Panc1 (cell line): Measurements from ENCODE around the gene ZBTB25. TPM values are rescaled to one million over a fixed set of nuclear protein-coding genes. Genes with fewer than 3 reads are reported as not detected.

Experiments
- ATAC-seq: fragments of 200-7000 bp; cut with Tn5 transposase; 2 replicates; pipeline ENCODE4 v1.9.1; 2020; ENCODE audit warnings: mild to moderate bottlenecking, moderate library complexity
- BruUV-seq: library from RNA; stranded (reverse); fragments of 400-500 nt; replicated peaks from 2 replicates; lab custom pipeline; 2021; lab: Mats Ljungman, UMichigan
- CTCF ChIA-PET: fragments of 300-600 bp; sonication (Branson Sonifier 250); formaldehyde crosslinking; loops from one replicate; lab custom pipeline; 2022; ENCODE audit warnings: antibody characterized with exemption; lab: Charles Lee
- POLR2A ChIA-PET: fragments of 300-600 bp; sonication (Branson Sonifier 250); formaldehyde crosslinking; loops from one replicate; lab custom pipeline; 2022; ENCODE audit warnings: antibody characterized with exemption; lab: Charles Lee
- DNase-seq: peaks from one replicate; pipeline ENCODE4 v3.0.0-alpha.2; 2010; ENCODE audit warnings: low read depth, low spot score
- H3K27ac ChIP-seq: 2 replicates; pipeline ENCODE4 v1.5.1; 2011; ENCODE audit warnings: mild to moderate bottlenecking, low read length, inconsistent platforms
- H3K27me3 ChIP-seq: fragments of 200-500 bp; sonication (Bioruptor generic); 2 replicates; pipeline ENCODE4 v1.6.0; 2014; ENCODE audit warnings: low read length, inconsistent platforms; ENCODE audit not compliant: control insufficient read depth, insufficient read depth
- H3K36me3 ChIP-seq: fragments of 200-500 bp; sonication (Bioruptor generic); 2 replicates; pipeline ENCODE4 v1.5.1; 2014; ENCODE audit warnings: inconsistent platforms, mild to moderate bottlenecking, low read length, moderate library complexity; ENCODE audit not compliant: control insufficient read depth, insufficient read depth
- H3K4me1 ChIP-seq: 2 replicates; pipeline ENCODE4 v1.5.1; 2011; ENCODE audit warnings: inconsistent platforms, mild to moderate bottlenecking, low read length, moderate library complexity; ENCODE audit not compliant: control insufficient read depth, insufficient read depth
- H3K4me3 ChIP-seq, 2 experiments: 2 replicates each; pipeline ENCODE4 v1.5.1; 2011 to 2012; ENCODE audit warnings: low read depth in 2 of 2, low read length in 2 of 2, mild to moderate bottlenecking in 2 of 2, inconsistent platforms in 1 of 2, moderate library complexity in 1 of 2
- H3K9me3 ChIP-seq: fragments of 200-500 bp; sonication (Bioruptor generic); 2 replicates; pipeline ENCODE4 v1.5.1; 2014; ENCODE audit warnings: low read depth, mild to moderate bottlenecking, inconsistent platforms, low read length, moderate library complexity; ENCODE audit not compliant: control insufficient read depth, insufficient read depth
- CTCF ChIP-seq: fragments of 450-650 bp; IDR thresholded peaks from 2 replicates; pipeline ENCODE4 v1.5.1; 2017; ENCODE audit warnings: mild to moderate bottlenecking
- POLR2AphosphoS5 ChIP-seq: IDR thresholded peaks from 2 replicates; pipeline ENCODE4 v1.6.1; 2012; ENCODE audit warnings: mild to moderate bottlenecking, low read depth, low read length, moderate library complexity
- SIN3A ChIP-seq: IDR thresholded peaks from 2 replicates; pipeline ENCODE4 v1.6.1; 2012; ENCODE audit warnings: low read depth, mild to moderate bottlenecking, low read length, moderate library complexity, borderline replicate concordance; ENCODE audit not compliant: insufficient read depth
- TCF7L2 ChIP-seq: IDR thresholded peaks from 2 replicates; pipeline ENCODE4 v1.6.1; 2011; ENCODE audit warnings: mild to moderate bottlenecking, low read depth, low read length, inconsistent platforms
- in situ Hi-C: cut with HindIII; loops from 2 replicates; pipeline ENCODE4 v1.10.0; 2016; ENCODE audit warnings: low sequenced_read_pairs, low pct_unique_long_range_greater_than_20kb
- intact Hi-C: fragments of 100-400 bp; cut with micrococcal nuclease; formaldehyde crosslinking; loops from one replicate; pipeline ENCODE4 v1.10.0; 2022; ENCODE audit not compliant: unreplicated experiment
- total RNA-seq: library from RNA; stranded (reverse); gene quantifications from one replicate; pipeline ENCODE4 v1.2.1, GENCODE V29; 2021; ENCODE audit not compliant: unreplicated experiment
- TF ChIP-seq, protein P1 (sequence below), 2 experiments: IDR thresholded peaks; 2 replicates each; pipeline ENCODE4 v1.6.1; 2011 to 2012; ENCODE audit warnings: low read depth in 2 of 2, control low read depth in 1 of 2, low read length in 1 of 2, mild to moderate bottlenecking in 1 of 2, moderate library complexity in 1 of 2; ENCODE audit not compliant: insufficient read depth in 1 of 2

ZBTB25 gene
- total RNA-seq, 1 experiment from 2014 or later: 9.0 TPM

- POLR2A ChIA-PET: no interaction called here
Observed at GRCh38 chr14:64410084-64410774, 93.4 kb downstream of the ZBTB25 start.

GRCh38 chr14:64409126-64409920 is 94.3 kb downstream of the ZBTB25 start:
- intact Hi-C loops (no loop called here), in situ Hi-C loops (no loop called here)
- TF ChIP-seq CTCF (no peak), SIN3A (no peak), TCF7L2 (no peak), POLR2AphosphoS5 (no peak)
- TF ChIP-seq, protein P1, sequence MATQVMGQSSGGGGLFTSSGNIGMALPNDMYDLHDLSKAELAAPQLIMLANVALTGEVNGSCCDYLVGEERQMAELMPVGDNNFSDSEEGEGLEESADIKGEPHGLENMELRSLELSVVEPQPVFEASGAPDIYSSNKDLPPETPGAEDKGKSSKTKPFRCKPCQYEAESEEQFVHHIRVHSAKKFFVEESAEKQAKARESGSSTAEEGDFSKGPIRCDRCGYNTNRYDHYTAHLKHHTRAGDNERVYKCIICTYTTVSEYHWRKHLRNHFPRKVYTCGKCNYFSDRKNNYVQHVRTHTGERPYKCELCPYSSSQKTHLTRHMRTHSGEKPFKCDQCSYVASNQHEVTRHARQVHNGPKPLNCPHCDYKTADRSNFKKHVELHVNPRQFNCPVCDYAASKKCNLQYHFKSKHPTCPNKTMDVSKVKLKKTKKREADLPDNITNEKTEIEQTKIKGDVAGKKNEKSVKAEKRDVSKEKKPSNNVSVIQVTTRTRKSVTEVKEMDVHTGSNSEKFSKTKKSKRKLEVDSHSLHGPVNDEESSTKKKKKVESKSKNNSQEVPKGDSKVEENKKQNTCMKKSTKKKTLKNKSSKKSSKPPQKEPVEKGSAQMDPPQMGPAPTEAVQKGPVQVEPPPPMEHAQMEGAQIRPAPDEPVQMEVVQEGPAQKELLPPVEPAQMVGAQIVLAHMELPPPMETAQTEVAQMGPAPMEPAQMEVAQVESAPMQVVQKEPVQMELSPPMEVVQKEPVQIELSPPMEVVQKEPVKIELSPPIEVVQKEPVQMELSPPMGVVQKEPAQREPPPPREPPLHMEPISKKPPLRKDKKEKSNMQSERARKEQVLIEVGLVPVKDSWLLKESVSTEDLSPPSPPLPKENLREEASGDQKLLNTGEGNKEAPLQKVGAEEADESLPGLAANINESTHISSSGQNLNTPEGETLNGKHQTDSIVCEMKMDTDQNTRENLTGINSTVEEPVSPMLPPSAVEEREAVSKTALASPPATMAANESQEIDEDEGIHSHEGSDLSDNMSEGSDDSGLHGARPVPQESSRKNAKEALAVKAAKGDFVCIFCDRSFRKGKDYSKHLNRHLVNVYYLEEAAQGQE (IDR thresholded peaks at IDR 0.05; ENCODE audit: insufficient read depth in 1 of 2, low read depth in 2 of 2, low read length in 1 of 2): no peak
- Histone ChIP-seq H3K4me1 (no peaks in the 10 kb centered on the region; the same call in 1 of the 2 replicates), H3K27me3 (no peaks in the 10 kb centered on the region), H3K27ac (no peak overlapping the region), H3K36me3 (peaks cover 3% of the 10 kb centered on the region; the same call in 1 of the 2 replicates), H3K9me3 (no peaks in the 10 kb centered on the region), H3K4me3 (no peak overlapping the region)
- DNase-seq: no peak
- ChIA-PET CTCF (no interaction called here), POLR2A (no interaction called here)
- no peak for ATAC-seq
- no TSS peak for BruUV-seq

More at GRCh38 chr14:64410084-64410774, 93.4 kb downstream of the ZBTB25 start:
- Histone ChIP-seq H3K27ac (no peak overlapping the region), H3K9me3 (no peaks in the 10 kb centered on the region), H3K4me1 (no peaks in the 10 kb centered on the region; the same call in 1 of the 2 replicates), H3K4me3 (no peak overlapping the region), H3K36me3 (peaks cover 3% of the 10 kb centered on the region; the same call in 1 of the 2 replicates), H3K27me3 (no peaks in the 10 kb centered on the region)
- intact Hi-C loops (no loop called here), in situ Hi-C loops (no loop called here)
- ATAC-seq (peak; percentile 65), DNase-seq (no peak)
- TF ChIP-seq TCF7L2 (no peak), CTCF (no peak), SIN3A (no peak), POLR2AphosphoS5 (no peak)
- TF ChIP-seq, protein P1 (IDR thresholded peaks at IDR 0.05; ENCODE audit: insufficient read depth in 1 of 2, low read depth in 2 of 2, low read length in 1 of 2): no peak
- BruUV-seq: no TSS peak
- CTCF ChIA-PET: no interaction called here
